D721Med (cell line): Measurements from ENCODE around the gene KCNK4.
"Not testable (repeated sequence)": the region's sequence is repeated elsewhere in the genome, so short reads cannot be mapped to it uniquely, and the experiment has no call there.

Source experiments
- DNase-seq: peaks from one replicate; pipeline ENCODE4 v3.0.0; 2011; ENCODE audit warnings: low spot score; ENCODE audit not compliant: insufficient read length
- FAIRE-seq: peaks from 2 replicates; lab custom pipeline; 2011; peaks lifted over from hg19 to GRCh38; lab: Jason Lieb, UNC
- CTCF ChIP-seq: IDR thresholded peaks from 2 replicates; pipeline ENCODE4 v1.5.1; 2012; ENCODE audit warnings: mild to moderate bottlenecking, control low read depth; ENCODE audit not compliant: insufficient read depth; ENCODE audit errors: missing control alignments

KCNK4 gene

GRCh38 chr11:64306876-64307622, 15.9 kb downstream of the KCNK4 start:
- FAIRE-seq (no peak), DNase-seq (no peak)
- TF ChIP-seq CTCF: no peak

GRCh38 chr11:64307795-64308194, 16.7 kb downstream of the KCNK4 start:
- not testable (repeated sequence) for DNase-seq, FAIRE-seq

- no peak for TF ChIP-seq CTCF
- no peak for FAIRE-seq
- DNase-seq: no peak
These were observed 21.8 kb downstream of the KCNK4 start for GRCh38 chr11:64312947-64313346.

GRCh38 chr11:64313491-64314145, 22.5 kb downstream of the KCNK4 start:
- no peak for FAIRE-seq
- TF ChIP-seq CTCF: no peak
- no peak for DNase-seq

- FAIRE-seq: no peak
These were observed 23.2 kb downstream of the KCNK4 start for GRCh38 chr11:64314146-64314804.

GRCh38 chr11:64314805-64315561, 23.9 kb downstream of the KCNK4 start:
- TF ChIP-seq CTCF: no peak
- no peak for FAIRE-seq
- DNase-seq: no peak

More at GRCh38 chr11:64314146-64314804, 23.2 kb downstream of the KCNK4 start:
- DNase-seq: no peak
- TF ChIP-seq CTCF: no peak

- not testable (repeated sequence) for DNase-seq, FAIRE-seq
These were observed 24.8 kb downstream of the KCNK4 start for GRCh38 chr11:64315667-64316526.
